GM19043 (cell line): ENCODE measurements around the gene MRPS22.

ENCODE experiments used
- ATAC-seq: cut with Tn5 transposase; IDR thresholded peaks from one replicate; pipeline ENCODE4 v1.9.1; 2021; ENCODE audit warnings: low read depth; ENCODE audit not compliant: unreplicated experiment

MRPS22 gene

DNA sequence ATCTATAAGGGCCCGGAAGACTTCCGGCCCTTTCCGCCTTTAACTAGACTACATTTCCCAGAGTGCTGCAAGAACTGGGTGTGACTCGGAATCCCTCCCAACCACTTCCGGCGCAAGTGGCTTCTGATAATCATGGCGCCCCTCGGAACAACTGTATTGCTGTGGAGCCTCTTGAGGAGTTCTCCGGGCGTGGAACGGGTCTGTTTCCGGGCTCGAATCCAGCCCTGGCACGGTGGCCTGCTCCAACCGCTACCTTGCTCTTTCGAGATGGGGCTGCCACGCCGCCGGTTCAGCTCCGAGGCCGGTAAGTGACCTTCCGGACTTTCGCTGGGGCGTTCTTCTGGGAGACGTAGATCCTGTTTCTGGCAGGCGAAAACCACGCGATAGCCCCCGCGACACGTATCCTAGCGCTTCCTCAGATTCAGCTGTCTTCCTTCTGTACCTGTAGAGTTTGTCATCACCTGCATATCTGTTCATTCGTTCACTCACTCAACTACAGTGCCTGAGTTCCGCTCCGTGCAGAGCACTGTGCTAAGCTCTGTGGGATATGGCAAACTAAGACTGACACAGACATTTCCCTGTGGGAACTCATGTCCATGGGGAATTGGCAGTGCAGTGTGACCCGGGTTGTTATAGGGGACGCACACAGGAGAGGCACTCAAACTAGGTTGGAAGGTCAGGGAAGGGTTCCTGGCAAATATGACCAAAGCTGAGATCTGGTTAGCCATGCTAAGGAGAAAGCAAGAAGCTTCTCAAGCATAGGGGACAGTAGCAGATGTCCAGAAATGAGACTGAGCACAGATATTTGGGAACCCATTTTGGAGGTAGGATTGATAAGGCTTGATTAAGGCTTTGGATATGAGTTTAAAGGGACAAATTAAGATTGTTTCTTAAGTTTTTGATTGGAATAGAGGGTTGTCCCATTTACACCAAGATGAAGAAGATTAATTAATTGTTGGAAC, at the start of gene MRPS22:
MRPS22 (plus strand) TSS at position 126 of the 962 bp plus-strand sequence; CDS start at position 133, 7 bp downstream.
- ATAC-seq: peak; percentile 99

- no peak for ATAC-seq
Observed at GRCh38 chr3:139295040-139295439, 48.8 kb upstream of the MRPS22 start.

- no peak for ATAC-seq
Observed at GRCh38 chr3:139296141-139296718, 47.6 kb upstream of the MRPS22 start.

GRCh38 chr3:139297588-139298311, 46.1 kb upstream of the MRPS22 start:
- no peak for ATAC-seq

GRCh38 chr3:139299261-139300132, 44.3 kb upstream of the MRPS22 start:
- ATAC-seq: no peak

GRCh38 chr3:139300416-139300815, 43.4 kb upstream of the MRPS22 start:
- no peak for ATAC-seq

DNA sequence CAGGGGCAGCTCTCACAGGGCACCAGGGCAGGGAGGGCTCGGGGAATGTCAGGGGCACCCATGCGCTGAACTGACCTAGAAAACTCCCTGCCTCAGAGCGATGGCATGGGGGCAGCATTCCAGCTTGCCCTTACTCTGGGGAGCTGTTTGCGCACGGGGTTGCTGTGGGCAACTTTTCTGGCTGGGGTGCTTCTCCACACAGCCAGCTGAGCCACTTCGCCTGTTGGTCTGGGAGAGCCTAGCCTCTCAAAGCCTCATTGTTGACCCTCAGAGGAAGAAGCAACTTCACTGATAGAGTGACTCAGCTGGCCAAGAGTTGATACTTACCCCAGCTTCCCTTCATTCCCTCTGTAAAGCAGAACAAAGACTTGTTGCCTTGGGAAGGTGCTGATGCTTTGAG, 42.6 kb upstream of the MRPS22 start:
- no peak for ATAC-seq

DNA sequence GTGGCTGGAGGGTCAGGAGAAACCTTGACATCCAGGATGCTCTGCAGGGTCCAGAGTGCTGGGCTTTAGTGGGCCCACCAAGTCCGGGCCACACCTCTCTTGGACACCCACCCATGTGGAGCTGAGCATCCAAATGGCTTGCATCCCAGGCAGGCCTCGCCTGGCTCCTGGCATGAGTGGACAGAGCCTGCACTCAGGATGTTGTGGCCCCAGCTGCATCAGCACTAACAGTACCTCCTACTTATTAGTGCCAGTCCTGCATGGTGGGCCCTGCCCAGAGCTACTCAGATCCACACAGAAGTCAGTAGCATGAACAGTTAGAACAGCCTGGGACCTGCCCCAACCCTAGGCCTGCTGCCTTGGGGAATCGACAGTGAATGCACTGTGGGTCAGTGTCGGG, 42.2 kb upstream of the MRPS22 start:
- ATAC-seq: no peak

GRCh38 chr3:139302084-139302800, 41.6 kb upstream of the MRPS22 start:
- ATAC-seq: no peak

- no peak for ATAC-seq
Observed at GRCh38 chr3:139302801-139303113, 41.1 kb upstream of the MRPS22 start.

DNA sequence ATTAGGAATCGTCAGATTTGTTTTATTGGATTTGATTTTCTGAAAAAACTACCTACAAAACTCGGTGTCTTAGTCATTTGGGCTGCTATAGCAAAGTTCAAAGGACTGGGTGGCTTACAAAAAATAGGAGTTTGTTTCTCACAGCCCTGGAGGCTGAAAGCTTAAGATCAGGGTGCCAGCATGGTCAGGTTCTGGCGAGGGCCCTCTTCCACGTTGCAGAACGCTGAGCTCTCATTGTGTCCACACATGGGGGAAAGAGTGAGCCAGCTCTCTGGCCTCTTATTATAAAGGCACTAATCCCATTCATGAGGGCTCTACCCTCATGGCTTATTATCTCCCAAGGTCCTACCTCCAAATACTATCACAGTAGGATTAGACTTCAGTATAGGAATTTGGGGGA, 40.6 kb upstream of the MRPS22 start:
- ATAC-seq: no peak

GRCh38 chr3:139304383-139304782, 39.4 kb upstream of the MRPS22 start:
- ATAC-seq: no peak

GRCh38 chr3:139306078-139306477, 37.7 kb upstream of the MRPS22 start:
- no peak for ATAC-seq

- no peak for ATAC-seq
Observed at GRCh38 chr3:139307072-139307491, 36.7 kb upstream of the MRPS22 start.

- ATAC-seq: no peak
Observed at GRCh38 chr3:139307601-139308555, 35.9 kb upstream of the MRPS22 start.

DNA sequence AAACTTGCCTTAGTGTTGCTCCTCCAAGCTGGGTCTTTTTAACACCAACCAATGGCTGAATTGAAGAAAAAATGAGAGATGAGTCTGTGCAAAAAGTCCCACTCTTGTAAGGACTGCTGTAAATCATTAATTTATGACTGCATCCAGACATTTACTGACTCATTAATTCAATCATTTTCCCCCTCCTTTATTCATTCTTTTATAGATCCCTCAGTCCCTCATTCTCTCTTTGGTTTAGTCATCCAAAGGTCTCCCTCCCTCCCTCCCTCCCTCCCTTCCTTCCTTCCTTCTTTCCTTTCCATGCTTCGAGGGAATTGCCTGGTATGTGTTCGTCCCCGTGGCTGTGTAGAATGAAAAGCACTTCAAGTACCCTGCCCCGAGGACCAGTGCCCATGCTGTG, 35.3 kb upstream of the MRPS22 start:
- no peak for ATAC-seq

DNA sequence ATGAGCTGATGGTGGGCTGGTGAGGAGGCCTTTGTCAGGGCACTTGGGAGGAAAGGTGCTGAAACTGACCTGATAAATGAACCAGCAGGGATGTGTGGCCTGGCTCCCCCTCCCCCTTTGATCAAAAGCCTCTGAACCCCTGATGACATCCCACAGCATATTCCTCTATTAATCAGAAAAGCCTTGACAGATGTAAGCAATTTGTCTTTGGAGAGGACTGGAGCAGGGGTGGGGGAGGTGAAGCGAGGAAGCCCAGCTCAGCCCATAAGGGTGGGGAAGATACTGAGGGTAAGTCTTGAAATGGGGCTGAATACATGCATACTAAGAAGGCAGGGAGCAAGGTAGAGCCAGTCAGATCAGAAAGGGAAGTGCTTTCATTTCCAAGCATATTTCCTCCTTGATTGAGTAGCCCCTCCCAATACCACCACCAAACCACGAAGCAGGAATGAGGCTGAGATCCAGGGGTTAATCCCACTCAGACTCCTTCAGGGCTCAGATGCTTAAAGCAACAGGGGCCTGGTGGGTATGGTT, 34.7 kb upstream of the MRPS22 start:
- ATAC-seq: no peak

DNA sequence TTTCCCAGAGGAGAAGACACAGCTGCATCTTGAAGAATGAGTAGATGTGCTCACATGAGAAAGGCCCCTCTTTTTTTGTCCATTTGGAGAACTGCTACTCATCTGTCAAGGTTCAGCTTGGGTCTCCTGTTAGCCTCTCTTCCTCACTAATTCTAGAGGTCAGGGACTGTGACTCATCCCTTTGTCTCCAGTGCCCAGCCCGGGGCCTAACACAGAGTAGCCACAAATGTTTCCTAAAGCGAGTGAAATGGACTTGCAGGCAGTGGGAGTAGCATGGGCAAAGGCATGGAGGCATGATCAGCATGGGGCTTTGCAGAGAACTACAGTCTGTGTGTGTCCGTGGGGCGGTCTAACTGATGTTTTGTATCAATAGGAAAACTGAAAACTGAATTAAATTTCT, 33.9 kb upstream of the MRPS22 start:
- no peak for ATAC-seq
